HG03378 (cell line): ENCODE measurements around the gene TMEM52.
"Not testable (repeated sequence)": the region's sequence is repeated elsewhere in the genome, so short reads cannot be mapped to it uniquely, and the experiment has no call there.

ENCODE experiments used
- ATAC-seq: cut with Tn5 transposase; IDR thresholded peaks from one replicate; pipeline ENCODE4 v1.9.1; 2021; ENCODE audit warnings: mild to moderate bottlenecking, moderate library complexity; ENCODE audit not compliant: unreplicated experiment

Gene TMEM52

DNA sequence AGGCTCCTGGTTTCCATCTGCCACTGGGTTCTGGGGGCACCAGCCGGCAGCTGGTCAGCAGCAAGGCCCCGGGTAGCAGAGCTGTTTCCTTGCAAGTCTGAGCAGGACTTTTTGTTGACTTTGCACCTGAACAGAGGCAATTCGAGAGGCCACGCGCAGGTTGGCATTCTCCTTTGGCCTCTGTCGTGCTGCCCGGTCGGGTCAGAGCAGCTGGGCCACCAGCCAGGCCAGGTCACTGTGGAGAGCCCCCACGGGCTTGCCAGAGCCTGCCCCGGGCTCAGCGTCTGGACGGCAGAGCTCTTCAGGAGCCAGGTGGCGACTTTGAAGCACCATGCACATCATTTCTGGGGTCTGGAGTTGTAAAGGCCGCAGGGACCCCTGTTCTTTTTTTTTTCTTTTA is 28.4 kb upstream of the TMEM52 start:
- ATAC-seq: no peak

DNA sequence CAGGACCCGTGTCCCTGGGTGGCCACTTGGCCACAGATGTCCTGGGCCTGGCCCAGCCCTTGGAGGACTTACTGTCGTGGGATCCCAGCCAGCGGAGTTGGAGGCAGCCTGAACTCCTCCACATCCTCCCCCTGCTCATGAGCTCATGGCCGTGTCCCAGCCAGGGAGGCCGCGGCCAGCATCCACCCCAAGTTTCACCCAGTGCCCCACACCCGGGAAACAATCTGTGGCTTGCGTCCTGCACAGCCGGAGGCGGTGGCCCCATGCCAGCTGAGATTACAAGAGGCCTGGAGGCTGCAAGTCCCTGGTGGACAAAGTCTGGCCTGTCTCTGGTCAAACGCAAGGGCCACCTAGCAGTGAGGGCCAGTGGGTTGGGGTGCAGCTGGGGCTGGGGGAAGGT is 27.5 kb upstream of the TMEM52 start:
- no peak for ATAC-seq

DNA sequence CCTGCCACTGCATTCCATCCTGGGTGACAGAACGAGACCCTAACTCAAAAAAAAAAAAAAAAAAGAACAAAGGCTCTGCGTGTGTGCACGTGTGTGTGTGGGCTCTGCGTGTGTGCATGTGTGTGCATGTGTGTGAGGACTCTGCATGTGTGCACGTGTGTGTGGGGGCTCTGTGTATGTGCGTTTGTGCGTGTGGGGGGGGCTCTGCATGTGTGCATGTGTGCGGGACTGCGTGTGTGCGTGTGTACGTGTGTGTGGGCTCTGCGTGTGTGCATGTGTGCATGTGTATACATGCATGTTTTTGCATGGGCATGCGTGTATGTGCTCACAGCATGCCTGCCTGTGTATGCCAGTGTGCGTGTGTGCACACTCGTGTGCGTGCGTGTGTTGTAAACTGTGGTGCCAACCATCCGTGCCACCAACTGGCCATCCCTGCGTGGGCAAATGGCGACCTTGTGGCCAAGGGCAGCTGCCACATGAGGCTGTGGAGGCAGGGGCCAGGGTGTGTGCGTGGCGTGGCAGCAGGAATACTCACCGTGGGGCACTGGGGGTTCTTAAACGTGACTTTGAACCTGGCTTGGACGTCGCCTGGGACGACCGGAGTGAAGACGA is 26.8 kb upstream of the TMEM52 start:
- no peak for ATAC-seq

DNA sequence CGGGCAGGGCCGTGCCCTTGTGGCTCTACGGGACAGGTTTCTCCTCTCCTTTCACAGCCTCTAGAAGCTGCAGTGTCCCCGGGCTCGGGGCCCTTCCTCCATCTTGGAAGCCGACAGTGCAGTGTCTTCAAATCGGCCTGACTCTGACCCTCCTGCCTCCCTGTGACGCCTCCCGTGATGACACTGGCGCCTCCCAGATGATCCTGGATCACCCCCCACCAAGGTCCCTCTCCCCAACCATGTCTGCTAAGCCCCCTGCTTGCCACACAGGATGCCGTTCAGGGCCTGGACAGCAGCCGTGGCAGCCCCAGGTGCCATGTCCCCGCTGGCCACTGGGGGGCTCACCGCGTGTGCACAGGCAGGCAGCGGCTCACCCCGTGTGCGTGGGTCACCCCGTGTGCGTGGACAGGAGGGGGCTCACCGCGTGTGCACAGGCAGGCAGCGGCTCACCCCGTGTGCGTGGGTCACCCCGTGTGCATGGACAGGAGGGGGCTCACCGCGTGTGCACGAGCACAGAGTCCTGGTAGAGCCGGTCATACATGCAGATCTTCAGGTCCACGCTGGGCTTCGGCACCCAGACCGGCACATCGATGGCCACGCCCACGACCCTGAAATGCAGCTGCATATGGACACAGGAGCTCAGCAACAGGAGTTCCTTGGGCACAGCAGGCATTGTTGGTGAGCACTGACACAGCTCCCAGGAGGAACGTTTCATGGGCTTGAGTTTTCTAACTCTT is 24.9 kb upstream of the TMEM52 start:
- ATAC-seq: no peak

- ATAC-seq: no peak
Observed at GRCh38 chr1:1942753-1943656, 23.9 kb upstream of the TMEM52 start.

DNA sequence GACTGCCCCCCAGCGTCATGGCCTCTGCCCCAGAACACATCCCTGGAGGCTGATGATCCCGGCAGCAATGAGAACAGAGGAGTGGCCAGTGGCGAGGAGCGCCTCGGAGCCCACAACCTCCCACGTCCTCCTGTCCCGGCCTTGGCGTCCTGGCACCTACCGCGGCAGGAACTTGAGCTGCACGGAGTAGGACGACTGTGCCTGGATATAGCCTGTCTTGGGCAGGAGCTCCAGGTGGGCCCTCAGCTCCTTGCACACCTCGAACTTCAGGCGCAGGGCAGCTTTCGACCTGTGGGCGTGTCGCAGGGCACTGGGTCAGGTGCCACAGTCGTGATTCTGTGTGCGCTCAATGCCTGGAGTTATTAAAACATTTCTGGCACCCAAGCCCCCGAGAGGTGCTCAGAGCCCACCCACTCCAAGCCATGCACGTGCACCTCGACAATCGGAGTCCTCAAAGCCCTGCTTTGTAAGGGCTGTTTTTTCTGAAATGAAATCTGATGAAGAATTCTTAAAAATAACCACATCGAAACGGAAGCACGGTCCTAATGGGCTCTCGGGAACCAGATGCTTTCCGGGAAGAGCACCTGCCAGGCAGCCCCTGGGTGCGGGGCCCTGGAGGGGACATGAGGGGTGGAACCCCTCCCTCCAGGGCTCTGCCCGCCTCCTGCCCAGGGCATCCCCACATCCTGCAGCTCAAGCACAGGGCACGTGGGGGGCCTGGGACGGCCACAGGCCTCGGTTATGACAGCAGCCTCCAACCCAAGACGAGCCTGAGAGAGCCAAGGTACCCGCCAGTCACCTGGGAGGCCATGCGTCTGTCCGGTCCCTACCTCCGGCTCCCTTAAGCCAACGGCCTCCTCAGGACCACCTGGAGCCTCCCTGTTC is 23.0 kb upstream of the TMEM52 start:
- no peak for ATAC-seq

- ATAC-seq: no peak
Observed at GRCh38 chr1:1941211-1941841, 22.2 kb upstream of the TMEM52 start.

GRCh38 chr1:1940123-1940425 is 21.0 kb upstream of the TMEM52 start:
- no peak for ATAC-seq

GRCh38 chr1:1939296-1940122 is 20.4 kb upstream of the TMEM52 start:
- no peak for ATAC-seq

- ATAC-seq: no peak
Observed at GRCh38 chr1:1938613-1939295, 19.7 kb upstream of the TMEM52 start.

DNA sequence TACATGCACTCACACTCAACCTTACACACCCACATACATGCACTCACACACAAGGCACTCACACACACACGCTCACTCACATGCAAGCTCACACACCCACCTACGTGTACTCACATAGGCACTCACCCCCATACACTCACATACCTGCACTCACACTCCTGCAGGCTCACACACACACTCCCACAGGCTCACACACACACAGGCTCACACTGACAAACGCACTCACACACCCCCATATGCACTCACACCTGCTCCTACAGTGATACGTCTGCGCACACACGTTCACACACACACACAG is 19.1 kb upstream of the TMEM52 start:
- ATAC-seq: no peak

- ATAC-seq: no peak
Observed at GRCh38 chr1:1937549-1938275, 18.6 kb upstream of the TMEM52 start.

DNA sequence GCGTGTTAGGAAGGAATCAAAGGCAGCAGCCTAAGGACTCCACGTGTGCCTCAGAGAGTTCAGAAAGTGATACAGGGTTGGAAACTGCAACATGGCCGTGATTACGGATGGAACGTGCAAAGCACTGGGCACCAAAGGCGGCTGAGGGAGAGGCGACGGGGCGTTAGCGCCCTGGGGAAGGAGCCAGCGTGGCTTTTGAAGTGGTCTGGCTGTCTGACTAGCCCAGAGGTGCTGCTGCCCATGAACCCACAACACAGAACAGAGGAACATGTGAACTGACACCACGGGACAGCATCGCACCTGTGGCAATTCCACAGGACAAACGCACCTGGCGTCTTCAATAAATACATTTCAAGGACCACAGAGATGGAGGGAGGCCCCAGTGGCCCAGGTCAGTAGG is 18.0 kb upstream of the TMEM52 start:
- ATAC-seq: no peak

DNA sequence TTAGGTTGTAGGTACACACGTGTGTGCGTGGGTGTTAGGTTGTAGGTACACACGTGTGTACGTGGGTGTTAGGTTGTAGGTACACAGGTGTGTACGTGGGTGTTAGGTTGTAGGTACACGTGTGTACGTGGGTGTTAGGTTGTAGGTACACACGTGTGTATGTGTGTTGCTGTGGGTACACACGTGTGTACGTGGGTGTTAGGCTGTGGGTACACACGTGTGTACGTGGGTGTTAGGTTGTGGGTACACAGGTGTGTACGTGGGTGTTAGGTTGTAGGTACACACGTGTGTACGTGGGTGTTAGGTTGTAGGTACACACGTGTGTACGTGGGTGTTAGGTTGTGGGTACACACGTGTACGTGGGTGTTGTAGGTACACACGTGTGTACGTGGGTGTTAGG is 15.8 kb upstream of the TMEM52 start:
- ATAC-seq: not testable (repeated sequence)

DNA sequence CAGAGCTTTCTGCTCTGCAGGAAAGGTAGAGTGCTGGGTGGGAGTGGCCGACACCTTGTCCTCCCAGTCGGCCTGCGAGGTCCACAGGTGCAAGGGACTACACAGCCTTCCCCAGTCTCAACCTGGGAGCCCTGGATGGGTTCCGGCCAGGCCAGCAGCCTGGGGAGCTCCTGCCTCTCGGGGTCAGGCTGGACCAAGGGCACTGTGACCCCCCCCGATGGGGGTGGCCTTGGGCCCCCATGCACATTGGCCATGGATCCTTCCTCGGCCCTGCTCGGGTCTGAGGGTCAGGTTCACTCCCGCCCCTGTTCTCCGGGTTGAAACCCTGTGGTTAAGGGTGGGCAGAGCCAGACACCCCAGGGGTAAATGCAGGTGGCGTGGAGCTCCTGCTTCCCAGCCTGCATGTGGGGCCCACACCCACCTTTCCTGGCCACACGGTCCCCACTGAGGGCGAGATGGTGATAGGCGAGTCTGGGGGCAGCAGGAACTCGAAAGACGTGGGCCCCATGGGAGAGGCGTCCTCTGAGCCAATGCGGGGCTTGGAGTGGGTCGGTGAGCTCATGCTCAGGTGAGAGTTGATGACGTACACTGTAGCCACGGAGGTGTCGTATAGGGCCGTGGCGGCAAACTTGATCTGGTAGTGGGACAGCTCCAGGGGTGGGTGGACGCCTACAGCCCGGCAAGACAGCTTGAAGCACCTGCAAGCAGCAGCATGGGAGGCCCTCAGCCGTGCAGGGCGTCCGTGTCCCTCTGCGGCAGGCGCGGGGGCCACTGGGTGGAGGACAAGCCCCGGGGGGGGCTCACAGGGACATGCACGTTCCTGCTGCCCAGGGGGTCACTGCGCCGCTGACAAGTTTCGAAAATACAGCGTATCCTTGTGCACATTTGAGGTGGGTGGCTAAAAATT is 10.8 kb upstream of the TMEM52 start:
- no peak for ATAC-seq

GRCh38 chr1:1929102-1929638 is 10.1 kb upstream of the TMEM52 start:
- ATAC-seq: no peak
